Activated naive CD4-positive, alpha-beta T cell treated with anti-CD3 and anti-CD28 coated beads, Interleukin-2, amount 10 ng/mL, durations not matched to agents 7 days and 5 days (primary cell): ENCODE data around the gene RGS7.
"Not testable (repeated sequence)": the region's sequence is repeated elsewhere in the genome, so short reads cannot be mapped to it uniquely, and the experiment has no call there.

Source experiments
- CTCF ChIA-PET: fragments of 350-600 bp; sonication (Branson Sonifier 250); formaldehyde crosslinking; loops from one replicate; lab custom pipeline; 2021; ENCODE audit warnings: antibody characterized with exemption; lab: Charles Lee
- DNase-seq: peaks from one replicate; pipeline ENCODE4 v3.0.0-alpha.2; 2020
- H3K27ac Mint-ChIP-seq: one replicate; pipeline ENCODE4 v1.8.0; 2021; ENCODE audit warnings: mild to moderate bottlenecking, moderate library complexity, mixed read lengths
- H3K27me3 Mint-ChIP-seq: one replicate; pipeline ENCODE4 v1.8.0; 2021; ENCODE audit warnings: mild to moderate bottlenecking, mixed read lengths
- H3K36me3 Mint-ChIP-seq: one replicate; pipeline ENCODE4 v1.8.0; 2021; ENCODE audit warnings: mixed read lengths
- H3K4me1 Mint-ChIP-seq: one replicate; pipeline ENCODE4 v1.8.0; 2021; ENCODE audit warnings: mixed read lengths
- H3K4me3 Mint-ChIP-seq: one replicate; pipeline ENCODE4 v1.8.0; 2021; ENCODE audit warnings: mild to moderate bottlenecking, moderate library complexity, mixed read lengths
- H3K9me3 Mint-ChIP-seq: one replicate; pipeline ENCODE4 v1.8.0; 2021; ENCODE audit warnings: mixed read lengths

Gene RGS7

GRCh38 chr1:241224189-241224588 lies 132.8 kb downstream of the RGS7 start:
- H3K27ac Mint-ChIP-seq, H3K4me1 Mint-ChIP-seq, CTCF ChIA-PET, DNase-seq, H3K27me3 Mint-ChIP-seq, H3K36me3 Mint-ChIP-seq, H3K4me3 Mint-ChIP-seq: not testable (repeated sequence)
- peaks cover 17% of the 10 kb centered on the region for H3K9me3 Mint-ChIP-seq

GRCh38 chr1:241222813-241223212 lies 134.2 kb downstream of the RGS7 start:
- peaks cover 15% of the 10 kb centered on the region for H3K9me3 Mint-ChIP-seq
- CTCF ChIA-PET, result interaction anchor here (0.6 kb wide), 1 partner anchor 667 kb away, joined by 3 read pairs; no protein-coding TSS in a partner anchor
- H3K27ac Mint-ChIP-seq, DNase-seq, H3K4me1 Mint-ChIP-seq, H3K4me3 Mint-ChIP-seq, H3K27me3 Mint-ChIP-seq, H3K36me3 Mint-ChIP-seq: not testable (repeated sequence)

- H3K4me3 Mint-ChIP-seq, result no peak overlapping the region
Observed at GRCh38 chr1:241221319-241221718, 135.7 kb downstream of the RGS7 start.

GRCh38 chr1:241220913-241221312 lies 136.1 kb downstream of the RGS7 start:
- H3K4me1 Mint-ChIP-seq, H3K27ac Mint-ChIP-seq, CTCF ChIA-PET: not testable (repeated sequence)

More at GRCh38 chr1:241221319-241221718, 135.7 kb downstream of the RGS7 start:
- Mint-ChIP-seq H3K36me3 (no peaks in the 10 kb centered on the region), H3K9me3 (peaks cover 16% of the 10 kb centered on the region), H3K27me3 (no peaks in the 10 kb centered on the region), H3K4me1 (no peaks in the 10 kb centered on the region), H3K27ac (no peak overlapping the region)
- CTCF ChIA-PET, result no interaction called here
- no peak for DNase-seq

GRCh38 chr1:241219449-241219848 lies 137.6 kb downstream of the RGS7 start:
- Mint-ChIP-seq H3K27me3 (no peaks in the 10 kb centered on the region), H3K4me3 (no peak overlapping the region), H3K36me3 (no peaks in the 10 kb centered on the region), H3K4me1 (no peaks in the 10 kb centered on the region), H3K9me3 (peaks cover 13% of the 10 kb centered on the region), H3K27ac (no peak overlapping the region)
- DNase-seq, result no peak
- CTCF ChIA-PET, result no interaction called here

More at GRCh38 chr1:241220913-241221312, 136.1 kb downstream of the RGS7 start:
- not testable (repeated sequence) for H3K4me3 Mint-ChIP-seq, H3K36me3 Mint-ChIP-seq, DNase-seq, H3K27me3 Mint-ChIP-seq
- H3K9me3 Mint-ChIP-seq, result peaks cover 13% of the 10 kb centered on the region

GRCh38 chr1:241217516-241217915 lies 139.5 kb downstream of the RGS7 start:
- peaks cover 9% of the 10 kb centered on the region for H3K9me3 Mint-ChIP-seq
- no peak for DNase-seq
- H3K36me3 Mint-ChIP-seq, result no peaks in the 10 kb centered on the region
- no peaks in the 10 kb centered on the region for H3K4me1 Mint-ChIP-seq
- CTCF ChIA-PET, result no interaction called here
- no peak overlapping the region for H3K27ac Mint-ChIP-seq
- H3K27me3 Mint-ChIP-seq, result no peaks in the 10 kb centered on the region
- no peak overlapping the region for H3K4me3 Mint-ChIP-seq

GRCh38 chr1:241215683-241216082 lies 141.3 kb downstream of the RGS7 start:
- Mint-ChIP-seq H3K9me3 (peaks cover 3% of the 10 kb centered on the region), H3K27ac (no peak overlapping the region), H3K4me1 (no peaks in the 10 kb centered on the region), H3K4me3 (no peak overlapping the region), H3K36me3 (no peaks in the 10 kb centered on the region), H3K27me3 (no peaks in the 10 kb centered on the region)
- no peak for DNase-seq
- CTCF ChIA-PET, result no interaction called here

- no peak overlapping the region for H3K27ac Mint-ChIP-seq
- no peaks in the 10 kb centered on the region for H3K36me3 Mint-ChIP-seq
- no peak overlapping the region for H3K4me3 Mint-ChIP-seq
- no peaks in the 10 kb centered on the region for H3K27me3 Mint-ChIP-seq
- peaks cover 2% of the 10 kb centered on the region for H3K9me3 Mint-ChIP-seq
- CTCF ChIA-PET, result no interaction called here
- H3K4me1 Mint-ChIP-seq, result no peaks in the 10 kb centered on the region
- DNase-seq, result no peak
Observed at GRCh38 chr1:241215203-241215602, 141.8 kb downstream of the RGS7 start.

GRCh38 chr1:241213139-241213538 lies 143.9 kb downstream of the RGS7 start:
- Mint-ChIP-seq H3K4me3 (no peak overlapping the region), H3K36me3 (no peaks in the 10 kb centered on the region), H3K27ac (no peak overlapping the region), H3K27me3 (no peaks in the 10 kb centered on the region), H3K4me1 (no peaks in the 10 kb centered on the region), H3K9me3 (peaks cover 10% of the 10 kb centered on the region)
- CTCF ChIA-PET, result no interaction called here
- DNase-seq, result no peak

- Mint-ChIP-seq H3K27me3 (no peaks in the 10 kb centered on the region), H3K4me1 (no peaks in the 10 kb centered on the region), H3K4me3 (no peak overlapping the region), H3K27ac (no peak overlapping the region), H3K9me3 (peaks cover 10% of the 10 kb centered on the region), H3K36me3 (no peaks in the 10 kb centered on the region)
- no peak for DNase-seq
- CTCF ChIA-PET, result no interaction called here
Observed at GRCh38 chr1:241212628-241213027, 144.4 kb downstream of the RGS7 start.

GRCh38 chr1:241208910-241209379 lies 148.1 kb downstream of the RGS7 start:
- DNase-seq, result no peak
- no peaks in the 10 kb centered on the region for H3K4me1 Mint-ChIP-seq
- H3K4me3 Mint-ChIP-seq, result no peak overlapping the region
- H3K9me3 Mint-ChIP-seq, result peaks cover 12% of the 10 kb centered on the region
- H3K27me3 Mint-ChIP-seq, result no peaks in the 10 kb centered on the region
- H3K36me3 Mint-ChIP-seq, result no peaks in the 10 kb centered on the region
- no peak overlapping the region for H3K27ac Mint-ChIP-seq
- CTCF ChIA-PET, result no interaction called here

- no peak overlapping the region for H3K27ac Mint-ChIP-seq
Observed at GRCh38 chr1:241203817-241204216, 153.2 kb downstream of the RGS7 start.

GRCh38 chr1:241202401-241202800 lies 154.6 kb downstream of the RGS7 start:
- no peak for DNase-seq
- no peaks in the 10 kb centered on the region for H3K36me3 Mint-ChIP-seq
- CTCF ChIA-PET, result no interaction called here
- no peaks in the 10 kb centered on the region for H3K27me3 Mint-ChIP-seq
- H3K9me3 Mint-ChIP-seq, result peaks cover 5% of the 10 kb centered on the region
- no peak overlapping the region for H3K4me3 Mint-ChIP-seq
- no peak overlapping the region for H3K27ac Mint-ChIP-seq
- H3K4me1 Mint-ChIP-seq, result no peaks in the 10 kb centered on the region

More at GRCh38 chr1:241203817-241204216, 153.2 kb downstream of the RGS7 start:
- Mint-ChIP-seq H3K27me3 (no peaks in the 10 kb centered on the region), H3K4me3 (no peak overlapping the region), H3K4me1 (no peaks in the 10 kb centered on the region), H3K36me3 (no peaks in the 10 kb centered on the region), H3K9me3 (peaks cover 8% of the 10 kb centered on the region)
- CTCF ChIA-PET, result no interaction called here
- no peak for DNase-seq

GRCh38 chr1:241186716-241187115 lies 170.3 kb downstream of the RGS7 start:
- no peaks in the 10 kb centered on the region for H3K27me3 Mint-ChIP-seq
- no peaks in the 10 kb centered on the region for H3K36me3 Mint-ChIP-seq
- CTCF ChIA-PET, result no interaction called here
- H3K4me1 Mint-ChIP-seq, result no peaks in the 10 kb centered on the region
- H3K4me3 Mint-ChIP-seq, result no peak overlapping the region
- H3K9me3 Mint-ChIP-seq, result peaks cover 15% of the 10 kb centered on the region
- DNase-seq, result no peak
- H3K27ac Mint-ChIP-seq, result no peak overlapping the region

- Mint-ChIP-seq H3K4me1 (no peaks in the 10 kb centered on the region), H3K9me3 (peaks cover 22% of the 10 kb centered on the region), H3K27me3 (no peaks in the 10 kb centered on the region), H3K27ac (no peak overlapping the region), H3K36me3 (no peaks in the 10 kb centered on the region), H3K4me3 (no peak overlapping the region)
- DNase-seq, result no peak
- CTCF ChIA-PET, result no interaction called here
Observed at GRCh38 chr1:241181971-241182370, 175.0 kb downstream of the RGS7 start.

GRCh38 chr1:241181471-241181870 lies 175.5 kb downstream of the RGS7 start:
- Mint-ChIP-seq H3K36me3 (no peaks in the 10 kb centered on the region), H3K9me3 (peaks cover 22% of the 10 kb centered on the region), H3K4me3 (no peak overlapping the region), H3K27me3 (no peaks in the 10 kb centered on the region), H3K27ac (no peak overlapping the region), H3K4me1 (no peaks in the 10 kb centered on the region)
- CTCF ChIA-PET, result no interaction called here
- no peak for DNase-seq
